LNCaP clone FGC (cell line): Measurements from ENCODE around the gene LEFTY2.

Experiments
- DNase-seq: peaks from one replicate; pipeline ENCODE4 v3.0.0-alpha.2; 2011; ENCODE audit warnings: low read depth
- H3K4me3 ChIP-seq: 2 replicates; pipeline ENCODE4 v1.5.1; 2011; ENCODE audit warnings: mild to moderate bottlenecking, low read depth, low read length, control low read depth
- CTCF ChIP-seq: IDR thresholded peaks from 2 replicates; pipeline ENCODE4 v1.5.1; 2012; ENCODE audit warnings: mild to moderate bottlenecking; ENCODE audit not compliant: control insufficient read depth, insufficient read depth; ENCODE audit errors: extremely low read depth

LEFTY2 gene

GRCh38 chr1:225918280-225918679 lies 22.7 kb downstream of the LEFTY2 start:
- no peak for TF ChIP-seq CTCF
- no peak for DNase-seq
- H3K4me3 ChIP-seq: no peak overlapping the region

GRCh38 chr1:225917536-225917935 lies 23.5 kb downstream of the LEFTY2 start:
- no peak for TF ChIP-seq CTCF
- DNase-seq: no peak
- H3K4me3 ChIP-seq: no peak overlapping the region

GRCh38 chr1:225917101-225917500 lies 23.9 kb downstream of the LEFTY2 start:
- DNase-seq: no peak
- TF ChIP-seq CTCF: no peak
- no peak overlapping the region for H3K4me3 ChIP-seq

GRCh38 chr1:225915538-225915991 lies 25.5 kb downstream of the LEFTY2 start:
- no peak overlapping the region for H3K4me3 ChIP-seq
- TF ChIP-seq CTCF: no peak
- DNase-seq: no peak

GRCh38 chr1:225914947-225915346 lies 26.1 kb downstream of the LEFTY2 start:
- no peak for TF ChIP-seq CTCF
- H3K4me3 ChIP-seq: no peak overlapping the region
- no peak for DNase-seq

GRCh38 chr1:225914391-225914790 lies 26.6 kb downstream of the LEFTY2 start:
- H3K4me3 ChIP-seq: no peak overlapping the region
- TF ChIP-seq CTCF: no peak
- DNase-seq: no peak
